Measurements from ENCODE around the gene GABRB1. TPM values are rescaled to one million over a fixed set of nuclear protein-coding genes. Genes with fewer than 3 reads are reported as not detected.

The GABRB1 gene
- total RNA-seq, 2 experiments from 2014 or later: not detected

DNA sequence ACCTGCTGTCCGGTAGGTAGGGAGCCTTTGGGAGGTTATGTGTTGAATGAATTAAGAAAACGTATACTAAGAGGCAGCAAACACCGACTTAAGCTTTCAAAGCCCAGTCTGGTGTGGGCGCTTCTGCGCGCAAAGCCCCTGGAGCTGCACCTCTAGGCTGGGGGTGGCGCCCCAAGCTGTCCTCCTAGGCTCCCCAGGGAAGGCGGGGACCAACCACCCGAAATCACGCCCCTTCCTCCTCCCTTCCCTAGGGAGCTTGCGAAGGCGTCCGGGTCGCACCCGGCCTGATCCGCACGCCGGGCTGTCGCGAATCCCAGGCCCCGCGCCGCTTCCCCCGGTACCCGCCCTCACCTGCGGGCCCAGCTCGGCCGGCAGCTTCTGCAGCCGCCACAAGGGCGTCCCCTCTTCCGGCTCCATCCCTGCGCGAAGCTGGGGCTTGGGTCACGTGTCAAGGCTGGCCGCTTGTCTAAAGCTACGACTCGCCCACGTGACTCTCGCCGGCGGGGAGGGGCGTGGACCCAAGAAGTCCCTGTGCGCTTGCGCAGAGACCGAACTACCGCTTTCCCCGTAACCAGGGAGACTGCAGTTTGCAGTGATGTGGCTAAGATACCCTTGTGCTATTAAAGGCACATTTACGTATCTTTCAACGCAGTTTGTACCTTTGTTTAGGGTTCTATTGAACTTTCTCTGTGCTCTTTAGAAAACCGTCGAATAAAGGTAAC lies 432.0 kb downstream of the GABRB1 start, which contains the start of gene COMMD8:
Gene COMMD8 (minus strand): TSS at position 468 of the 722 bp plus-strand sequence. CDS start 51 bp downstream, at position 417.
- ChIA-PET POLR2A (interaction anchor here (0.7 to 10.3 kb wide), 14 partner anchors 7 to 584 kb away, joined by 3 to 140 read pairs (median 4); partner anchors contain the start of gene ATP10D), CTCF (ENCODE audit: unreplicated experiment) (interaction anchor here (1.0 to 1.3 kb wide), 3 partner anchors 10 to 57 kb away, joined by 3 to 4 read pairs (median 4); no protein-coding TSS in a partner anchor)
- no peaks in the 10 kb centered on the region for H3K9me2 ChIP-seq (ENCODE audit: insufficient read depth, low read length)
- intact Hi-C loops (cut with micrococcal nuclease; ENCODE audit: unreplicated experiment): loop anchor here (1.0 to 2.0 kb wide), 3 partner anchors 22 to 451 kb away; partner anchors contain the start of genes ATP10D and NFXL1
- peaks cover 45% of the 10 kb centered on the region for H3K4me1 ChIP-seq (ENCODE audit: insufficient read depth, low read length, poor library complexity, severe bottlenecking)
- peak within 1 kb of the TSS; percentile 92 for H3K4me2 ChIP-seq (ENCODE audit: low read length)
- BruUV-seq (replicated peaks): no TSS peak
- H3K36me3 ChIP-seq (ENCODE audit: insufficient read depth, low read length): peaks cover 17% of the 10 kb centered on the region
- no peak for TF ChIP-seq EZH2phosphoT487 (IDR thresholded peaks at IDR 0.05; ENCODE audit: borderline replicate concordance, low read depth, low read length)
- TF ChIP-seq, protein P1, sequence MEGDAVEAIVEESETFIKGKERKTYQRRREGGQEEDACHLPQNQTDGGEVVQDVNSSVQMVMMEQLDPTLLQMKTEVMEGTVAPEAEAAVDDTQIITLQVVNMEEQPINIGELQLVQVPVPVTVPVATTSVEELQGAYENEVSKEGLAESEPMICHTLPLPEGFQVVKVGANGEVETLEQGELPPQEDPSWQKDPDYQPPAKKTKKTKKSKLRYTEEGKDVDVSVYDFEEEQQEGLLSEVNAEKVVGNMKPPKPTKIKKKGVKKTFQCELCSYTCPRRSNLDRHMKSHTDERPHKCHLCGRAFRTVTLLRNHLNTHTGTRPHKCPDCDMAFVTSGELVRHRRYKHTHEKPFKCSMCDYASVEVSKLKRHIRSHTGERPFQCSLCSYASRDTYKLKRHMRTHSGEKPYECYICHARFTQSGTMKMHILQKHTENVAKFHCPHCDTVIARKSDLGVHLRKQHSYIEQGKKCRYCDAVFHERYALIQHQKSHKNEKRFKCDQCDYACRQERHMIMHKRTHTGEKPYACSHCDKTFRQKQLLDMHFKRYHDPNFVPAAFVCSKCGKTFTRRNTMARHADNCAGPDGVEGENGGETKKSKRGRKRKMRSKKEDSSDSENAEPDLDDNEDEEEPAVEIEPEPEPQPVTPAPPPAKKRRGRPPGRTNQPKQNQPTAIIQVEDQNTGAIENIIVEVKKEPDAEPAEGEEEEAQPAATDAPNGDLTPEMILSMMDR (conservative IDR thresholded peaks at IDR 0.05; ENCODE audit: low read length): peak; percentile 46; the same call in 1 of the 2 replicates
- peak within 1 kb of the TSS; percentile 93 for H2AFZ ChIP-seq (ENCODE audit: low read length)
- DNase-seq (ENCODE audit: low spot score): peak; percentile 99
- H4K20me1 ChIP-seq (ENCODE audit: insufficient read depth, low read length): no peaks in the 10 kb centered on the region
- H3K9me3 ChIP-seq (ENCODE audit: low read length): no peaks in the 10 kb centered on the region
- H3K27ac ChIP-seq (ENCODE audit: low read depth, low read length, poor library complexity, severe bottlenecking): peak within 1 kb of the TSS; percentile 81
- H3K79me2 ChIP-seq (ENCODE audit: insufficient read depth, low read depth, low read length): peaks cover 17% of the 10 kb centered on the region
- peak within 1 kb of the TSS; percentile 84 for H3K4me3 ChIP-seq (ENCODE audit: low read depth, low read length, poor library complexity, severe bottlenecking)

DNA sequence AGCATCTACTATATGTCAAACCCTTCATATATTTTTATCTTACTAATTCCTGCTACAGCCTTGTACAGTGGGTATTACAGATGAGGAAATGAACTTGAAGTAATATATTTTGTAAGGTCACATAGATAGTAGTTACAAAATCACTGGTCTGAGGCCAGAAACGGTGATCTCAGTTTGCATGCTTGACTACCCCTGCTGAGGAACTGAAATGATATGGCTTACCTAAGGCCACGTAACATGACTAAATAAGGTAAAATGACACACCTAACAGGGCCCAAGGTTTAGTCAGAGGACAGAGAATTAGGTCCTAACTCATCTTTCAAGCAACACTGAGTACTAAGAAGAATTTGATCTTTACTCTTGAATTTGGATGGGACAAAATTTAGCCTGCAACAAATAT lies 433.6 kb downstream of the GABRB1 start:
- Histone ChIP-seq H3K4me3 (ENCODE audit: low read depth, low read length, poor library complexity, severe bottlenecking) (peak overlapping the region; percentile 3), H3K79me2 (ENCODE audit: insufficient read depth, low read depth, low read length) (peaks cover 17% of the 10 kb centered on the region), H3K36me3 (ENCODE audit: insufficient read depth, low read length) (0 out of 2 replicates have a peak, but pooled peaks cover 1% of the 10 kb centered on the region), H3K9me2 (ENCODE audit: insufficient read depth, low read length) (no peaks in the 10 kb centered on the region), H2AFZ (ENCODE audit: low read length) (peak overlapping the region; percentile 93; the same call in 1 of the 2 replicates), H3K4me1 (ENCODE audit: insufficient read depth, low read length, poor library complexity, severe bottlenecking) (peaks cover 45% of the 10 kb centered on the region), H4K20me1 (ENCODE audit: insufficient read depth, low read length) (no peaks in the 10 kb centered on the region), H3K4me2 (ENCODE audit: low read length) (peak overlapping the region; percentile 77), H3K27ac (ENCODE audit: low read depth, low read length, poor library complexity, severe bottlenecking) (peak overlapping the region; percentile 81), H3K9me3 (ENCODE audit: low read length) (no peaks in the 10 kb centered on the region)
- intact Hi-C loops (cut with micrococcal nuclease; ENCODE audit: unreplicated experiment): no loop called here
- DNase-seq (ENCODE audit: low spot score): peak; percentile 79
- BruUV-seq (replicated peaks): no TSS peak
- TF ChIP-seq EZH2phosphoT487 (IDR thresholded peaks at IDR 0.05; ENCODE audit: borderline replicate concordance, low read depth, low read length): no peak
- TF ChIP-seq, protein P1 (conservative IDR thresholded peaks at IDR 0.05; ENCODE audit: low read length): no peak
- POLR2A ChIA-PET: interaction anchor here (0.7 to 10.3 kb wide), 4 partner anchors 11 to 41 kb away, joined by 3 to 140 read pairs (median 7); partner anchors contain the start of gene ATP10D
- CTCF ChIA-PET (ENCODE audit: unreplicated experiment): no interaction called here
